Nephron (organoid): ENCODE data around the gene GLRX.

Source experiments
- H3K27ac Mint-ChIP-seq, 3 experiments: 2 replicates each; pipeline ENCODE4 v1.8.0; 2020; ENCODE audit warnings: mixed read lengths in 3 of 3, mild to moderate bottlenecking in 2 of 3, moderate library complexity in 1 of 3
- H3K27me3 Mint-ChIP-seq: 2 replicates; pipeline ENCODE4 v1.8.0; 2021; ENCODE audit warnings: low read depth, mild to moderate bottlenecking, moderate library complexity, mixed read lengths
- H3K36me3 Mint-ChIP-seq: 2 replicates; pipeline ENCODE4 v1.8.0; 2020; ENCODE audit warnings: low read depth, mixed read lengths
- H3K4me1 Mint-ChIP-seq: 2 replicates; pipeline ENCODE4 v1.8.0; 2020; ENCODE audit warnings: mixed read lengths
- H3K4me3 Mint-ChIP-seq, 3 experiments: 2 replicates each; pipeline ENCODE4 v1.8.0; 2020; ENCODE audit warnings: mild to moderate bottlenecking in 3 of 3, mixed read lengths in 3 of 3, moderate library complexity in 2 of 3
- H3K9me3 Mint-ChIP-seq: 2 replicates; pipeline ENCODE4 v1.8.0; 2020; ENCODE audit warnings: mixed read lengths
- CTCF ChIP-seq, 3 experiments: fragments of 200-600 bp; sonication (generic); IDR thresholded peaks; one replicate each; pipeline ENCODE4 v1.5.0; 2021; ENCODE audit warnings: antibody characterized with exemption in 3 of 3; ENCODE audit not compliant: unreplicated experiment in 3 of 3

Gene GLRX

DNA sequence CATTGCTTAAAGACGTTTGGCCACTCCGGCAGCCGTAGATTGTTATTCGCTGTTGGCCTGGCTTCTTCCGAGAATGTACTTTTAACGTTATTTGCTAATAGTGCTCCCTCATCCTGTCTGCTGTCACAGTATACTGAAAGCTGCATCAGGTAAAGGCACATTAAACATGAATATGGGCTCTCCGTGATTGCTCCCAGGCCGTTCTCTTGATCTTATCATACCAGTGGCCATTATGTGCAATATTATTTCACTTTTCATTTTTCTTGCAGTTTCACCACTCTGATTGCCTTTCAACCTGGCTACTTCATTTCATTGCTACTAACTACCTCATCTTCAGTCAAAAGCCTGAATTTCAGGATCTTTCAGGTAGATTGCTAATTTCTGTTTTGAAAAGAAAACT is 34.0 kb downstream of the GLRX start:
- Mint-ChIP-seq H3K4me1 (peaks cover 6% of the 10 kb centered on the region), H3K4me3 (no peak overlapping the region), H3K27me3 (no peaks in the 10 kb centered on the region), H3K9me3 (no peaks in the 10 kb centered on the region), H3K36me3 (peaks cover 66% of the 10 kb centered on the region), H3K27ac (no peak overlapping the region)
- TF ChIP-seq CTCF (IDR thresholded peaks at IDR 0.05; ENCODE audit: unreplicated experiment in 3 of 3), result no peak

DNA sequence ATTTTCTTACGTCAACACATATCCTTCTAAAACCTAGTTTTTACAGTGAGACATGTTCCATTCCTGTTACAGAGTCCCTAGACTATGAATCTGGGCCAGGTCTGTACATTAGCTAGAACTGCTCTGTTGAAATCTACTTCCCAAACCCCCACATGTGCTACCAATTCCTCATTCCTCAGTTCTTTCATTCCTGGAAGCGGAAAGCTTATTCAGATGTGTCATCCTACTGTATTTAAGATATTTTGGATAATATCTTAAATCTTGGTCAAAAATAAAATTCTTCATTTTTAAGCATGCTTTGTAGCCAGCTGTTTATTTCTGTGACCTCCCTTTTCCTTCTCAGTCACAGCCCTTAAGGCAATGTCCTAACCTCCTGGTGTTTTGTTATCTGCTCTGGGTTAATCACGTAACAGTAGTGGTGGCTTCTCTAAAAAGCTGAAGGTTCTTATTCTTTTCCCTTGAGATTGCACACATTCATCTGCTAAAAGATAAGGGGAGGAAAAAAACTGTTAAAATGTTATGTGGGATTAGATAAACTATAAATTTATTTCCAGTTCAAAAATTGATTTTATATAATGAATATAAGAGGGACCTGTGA is 35.6 kb downstream of the GLRX start:
- Mint-ChIP-seq H3K4me1 (peaks cover 6% of the 10 kb centered on the region), H3K27ac (no peak overlapping the region), H3K36me3 (peaks cover 66% of the 10 kb centered on the region), H3K4me3 (no peak overlapping the region), H3K9me3 (no peaks in the 10 kb centered on the region), H3K27me3 (no peaks in the 10 kb centered on the region)
- TF ChIP-seq CTCF (IDR thresholded peaks at IDR 0.05; ENCODE audit: unreplicated experiment in 3 of 3), result no peak

GRCh38 chr5:95784514-95785302 is 37.8 kb downstream of the GLRX start:
- Mint-ChIP-seq H3K36me3 (peaks cover 60% of the 10 kb centered on the region), H3K27ac (no peak overlapping the region), H3K4me1 (peaks cover 12% of the 10 kb centered on the region), H3K4me3 (no peak overlapping the region), H3K27me3 (no peaks in the 10 kb centered on the region), H3K9me3 (no peaks in the 10 kb centered on the region)
- TF ChIP-seq CTCF (IDR thresholded peaks at IDR 0.05; ENCODE audit: unreplicated experiment in 3 of 3), result no peak

GRCh38 chr5:95783661-95784060 is 38.9 kb downstream of the GLRX start:
- H3K9me3 Mint-ChIP-seq, result no peaks in the 10 kb centered on the region
- H3K27ac Mint-ChIP-seq, result no peak overlapping the region
- H3K4me3 Mint-ChIP-seq, result no peak overlapping the region
- TF ChIP-seq CTCF (IDR thresholded peaks at IDR 0.05; ENCODE audit: unreplicated experiment in 3 of 3), result no peak
- peaks cover 12% of the 10 kb centered on the region for H3K4me1 Mint-ChIP-seq
- H3K27me3 Mint-ChIP-seq, result no peaks in the 10 kb centered on the region
- peaks cover 59% of the 10 kb centered on the region for H3K36me3 Mint-ChIP-seq

- Mint-ChIP-seq H3K4me1 (peaks cover 12% of the 10 kb centered on the region), H3K36me3 (peaks cover 50% of the 10 kb centered on the region), H3K27ac (no peak overlapping the region), H3K4me3 (no peak overlapping the region), H3K27me3 (no peaks in the 10 kb centered on the region), H3K9me3 (no peaks in the 10 kb centered on the region)
- no peak for TF ChIP-seq CTCF (IDR thresholded peaks at IDR 0.05; ENCODE audit: unreplicated experiment in 3 of 3)
These were observed 40.3 kb downstream of the GLRX start for GRCh38 chr5:95782181-95782580.
